ENCODE results near the gene EPOP. TPM values are rescaled to one million over a fixed set of nuclear protein-coding genes. Genes with fewer than 3 reads are reported as not detected.

The EPOP gene
- total and polyA plus RNA-seq, 2 of the 13 experiments (the other 11 are each of a cell fraction or from before 2014, with no cell fraction given) = 14.7 to 37.8 TPM

DNA sequence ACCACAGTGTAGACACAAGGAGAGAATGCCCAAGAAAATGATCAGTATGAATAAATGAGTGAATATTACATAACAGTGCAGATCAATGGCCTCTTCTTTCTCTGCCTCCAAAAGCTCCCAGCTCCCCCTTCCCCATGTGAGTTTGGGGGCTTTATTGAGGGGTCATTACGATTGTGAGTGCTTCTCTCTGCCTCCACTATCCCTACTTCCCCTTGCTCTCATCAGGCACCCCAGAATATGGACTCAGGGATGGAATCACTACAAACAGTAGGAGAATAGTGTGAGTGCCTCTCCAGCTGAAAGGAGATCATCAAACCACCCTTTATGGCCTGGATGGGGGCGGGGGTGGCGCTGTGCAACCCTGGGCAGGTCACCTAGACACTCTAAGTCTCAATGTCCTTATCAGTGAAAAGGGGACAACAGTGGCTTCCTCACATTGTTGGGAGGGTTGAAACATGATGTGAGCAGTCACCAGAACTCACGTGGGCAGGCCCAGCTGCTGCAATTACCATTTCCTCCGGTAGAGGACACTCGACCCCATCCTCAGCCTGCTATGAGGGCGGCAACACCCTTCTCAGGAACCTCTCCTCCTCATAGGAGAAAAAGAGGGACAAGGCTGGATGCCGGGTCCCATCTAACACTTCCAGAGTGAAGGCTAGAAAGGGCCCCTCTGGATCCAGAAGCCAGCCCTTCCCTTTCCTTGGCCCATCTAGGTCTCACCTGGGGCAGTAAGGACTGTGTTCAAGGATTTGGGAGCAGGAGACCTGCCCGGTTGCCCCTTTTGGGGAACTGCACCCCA is 2.1 kb upstream of the EPOP start (continued):
- TF ChIP-seq ZNF337 (CRISPR knock-in tag; IDR thresholded peaks at IDR 0.05; ENCODE audit: borderline replicate concordance, low read depth) (no peak), ZMYM2 (CRISPR knock-in tag; IDR thresholded peaks at IDR 0.05) (peak; percentile 86), ZNF615 (CRISPR knock-in tag; IDR thresholded peaks at IDR 0.05; ENCODE audit: borderline replicate concordance) (no peak), SRSF9 (IDR thresholded peaks at IDR 0.05; ENCODE audit: borderline replicate concordance, insufficient read depth, low read depth, low read length, poor library complexity, severe bottlenecking) (no peak), HHEX (CRISPR knock-in tag; IDR thresholded peaks at IDR 0.05) (no peak), KLF16 (CRISPR knock-in tag; IDR thresholded peaks at IDR 0.05) (peak in 1 of 2 experiments; percentile 85; a peak in 2 of 4 replicates), ZNF3 (CRISPR knock-in tag; IDR thresholded peaks at IDR 0.05) (peak; percentile 68; the same call in 1 of the 2 replicates), MXD3 (CRISPR knock-in tag; IDR thresholded peaks at IDR 0.05) (no peak; the same call in 1 of the 2 replicates), DDIT3 (CRISPR knock-in tag; IDR thresholded peaks at IDR 0.05) (no peak)
- TF ChIP-seq, protein P1, sequence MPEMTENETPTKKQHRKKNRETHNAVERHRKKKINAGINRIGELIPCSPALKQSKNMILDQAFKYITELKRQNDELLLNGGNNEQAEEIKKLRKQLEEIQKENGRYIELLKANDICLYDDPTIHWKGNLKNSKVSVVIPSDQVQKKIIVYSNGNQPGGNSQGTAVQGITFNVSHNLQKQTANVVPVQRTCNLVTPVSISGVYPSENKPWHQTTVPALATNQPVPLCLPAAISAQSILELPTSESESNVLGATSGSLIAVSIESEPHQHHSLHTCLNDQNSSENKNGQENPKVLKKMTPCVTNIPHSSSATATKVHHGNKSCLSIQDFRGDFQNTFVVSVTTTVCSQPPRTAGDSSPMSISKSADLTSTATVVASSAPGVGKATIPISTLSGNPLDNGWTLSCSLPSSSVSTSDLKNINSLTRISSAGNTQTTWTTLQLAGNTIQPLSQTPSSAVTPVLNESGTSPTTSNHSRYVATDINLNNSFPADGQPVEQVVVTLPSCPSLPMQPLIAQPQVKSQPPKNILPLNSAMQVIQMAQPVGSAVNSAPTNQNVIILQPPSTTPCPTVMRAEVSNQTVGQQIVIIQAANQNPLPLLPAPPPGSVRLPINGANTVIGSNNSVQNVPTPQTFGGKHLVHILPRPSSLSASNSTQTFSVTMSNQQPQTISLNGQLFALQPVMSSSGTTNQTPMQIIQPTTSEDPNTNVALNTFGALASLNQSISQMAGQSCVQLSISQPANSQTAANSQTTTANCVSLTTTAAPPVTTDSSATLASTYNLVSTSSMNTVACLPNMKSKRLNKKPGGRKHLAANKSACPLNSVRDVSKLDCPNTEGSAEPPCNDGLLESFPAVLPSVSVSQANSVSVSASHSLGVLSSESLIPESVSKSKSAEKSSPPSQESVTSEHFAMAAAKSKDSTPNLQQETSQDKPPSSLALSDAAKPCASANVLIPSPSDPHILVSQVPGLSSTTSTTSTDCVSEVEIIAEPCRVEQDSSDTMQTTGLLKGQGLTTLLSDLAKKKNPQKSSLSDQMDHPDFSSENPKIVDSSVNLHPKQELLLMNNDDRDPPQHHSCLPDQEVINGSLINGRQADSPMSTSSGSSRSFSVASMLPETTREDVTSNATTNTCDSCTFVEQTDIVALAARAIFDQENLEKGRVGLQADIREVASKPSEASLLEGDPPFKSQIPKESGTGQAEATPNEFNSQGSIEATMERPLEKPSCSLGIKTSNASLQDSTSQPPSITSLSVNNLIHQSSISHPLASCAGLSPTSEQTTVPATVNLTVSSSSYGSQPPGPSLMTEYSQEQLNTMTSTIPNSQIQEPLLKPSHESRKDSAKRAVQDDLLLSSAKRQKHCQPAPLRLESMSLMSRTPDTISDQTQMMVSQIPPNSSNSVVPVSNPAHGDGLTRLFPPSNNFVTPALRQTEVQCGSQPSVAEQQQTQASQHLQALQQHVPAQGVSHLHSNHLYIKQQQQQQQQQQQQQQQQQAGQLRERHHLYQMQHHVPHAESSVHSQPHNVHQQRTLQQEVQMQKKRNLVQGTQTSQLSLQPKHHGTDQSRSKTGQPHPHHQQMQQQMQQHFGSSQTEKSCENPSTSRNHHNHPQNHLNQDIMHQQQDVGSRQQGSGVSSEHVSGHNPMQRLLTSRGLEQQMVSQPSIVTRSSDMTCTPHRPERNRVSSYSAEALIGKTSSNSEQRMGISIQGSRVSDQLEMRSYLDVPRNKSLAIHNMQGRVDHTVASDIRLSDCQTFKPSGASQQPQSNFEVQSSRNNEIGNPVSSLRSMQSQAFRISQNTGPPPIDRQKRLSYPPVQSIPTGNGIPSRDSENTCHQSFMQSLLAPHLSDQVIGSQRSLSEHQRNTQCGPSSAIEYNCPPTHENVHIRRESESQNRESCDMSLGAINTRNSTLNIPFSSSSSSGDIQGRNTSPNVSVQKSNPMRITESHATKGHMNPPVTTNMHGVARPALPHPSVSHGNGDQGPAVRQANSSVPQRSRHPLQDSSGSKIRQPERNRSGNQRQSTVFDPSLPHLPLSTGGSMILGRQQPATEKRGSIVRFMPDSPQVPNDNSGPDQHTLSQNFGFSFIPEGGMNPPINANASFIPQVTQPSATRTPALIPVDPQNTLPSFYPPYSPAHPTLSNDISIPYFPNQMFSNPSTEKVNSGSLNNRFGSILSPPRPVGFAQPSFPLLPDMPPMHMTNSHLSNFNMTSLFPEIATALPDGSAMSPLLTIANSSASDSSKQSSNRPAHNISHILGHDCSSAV (CRISPR knock-in tag; IDR thresholded peaks at IDR 0.05; ENCODE audit: borderline replicate concordance) = no peak
- TF ChIP-seq, protein P2, sequence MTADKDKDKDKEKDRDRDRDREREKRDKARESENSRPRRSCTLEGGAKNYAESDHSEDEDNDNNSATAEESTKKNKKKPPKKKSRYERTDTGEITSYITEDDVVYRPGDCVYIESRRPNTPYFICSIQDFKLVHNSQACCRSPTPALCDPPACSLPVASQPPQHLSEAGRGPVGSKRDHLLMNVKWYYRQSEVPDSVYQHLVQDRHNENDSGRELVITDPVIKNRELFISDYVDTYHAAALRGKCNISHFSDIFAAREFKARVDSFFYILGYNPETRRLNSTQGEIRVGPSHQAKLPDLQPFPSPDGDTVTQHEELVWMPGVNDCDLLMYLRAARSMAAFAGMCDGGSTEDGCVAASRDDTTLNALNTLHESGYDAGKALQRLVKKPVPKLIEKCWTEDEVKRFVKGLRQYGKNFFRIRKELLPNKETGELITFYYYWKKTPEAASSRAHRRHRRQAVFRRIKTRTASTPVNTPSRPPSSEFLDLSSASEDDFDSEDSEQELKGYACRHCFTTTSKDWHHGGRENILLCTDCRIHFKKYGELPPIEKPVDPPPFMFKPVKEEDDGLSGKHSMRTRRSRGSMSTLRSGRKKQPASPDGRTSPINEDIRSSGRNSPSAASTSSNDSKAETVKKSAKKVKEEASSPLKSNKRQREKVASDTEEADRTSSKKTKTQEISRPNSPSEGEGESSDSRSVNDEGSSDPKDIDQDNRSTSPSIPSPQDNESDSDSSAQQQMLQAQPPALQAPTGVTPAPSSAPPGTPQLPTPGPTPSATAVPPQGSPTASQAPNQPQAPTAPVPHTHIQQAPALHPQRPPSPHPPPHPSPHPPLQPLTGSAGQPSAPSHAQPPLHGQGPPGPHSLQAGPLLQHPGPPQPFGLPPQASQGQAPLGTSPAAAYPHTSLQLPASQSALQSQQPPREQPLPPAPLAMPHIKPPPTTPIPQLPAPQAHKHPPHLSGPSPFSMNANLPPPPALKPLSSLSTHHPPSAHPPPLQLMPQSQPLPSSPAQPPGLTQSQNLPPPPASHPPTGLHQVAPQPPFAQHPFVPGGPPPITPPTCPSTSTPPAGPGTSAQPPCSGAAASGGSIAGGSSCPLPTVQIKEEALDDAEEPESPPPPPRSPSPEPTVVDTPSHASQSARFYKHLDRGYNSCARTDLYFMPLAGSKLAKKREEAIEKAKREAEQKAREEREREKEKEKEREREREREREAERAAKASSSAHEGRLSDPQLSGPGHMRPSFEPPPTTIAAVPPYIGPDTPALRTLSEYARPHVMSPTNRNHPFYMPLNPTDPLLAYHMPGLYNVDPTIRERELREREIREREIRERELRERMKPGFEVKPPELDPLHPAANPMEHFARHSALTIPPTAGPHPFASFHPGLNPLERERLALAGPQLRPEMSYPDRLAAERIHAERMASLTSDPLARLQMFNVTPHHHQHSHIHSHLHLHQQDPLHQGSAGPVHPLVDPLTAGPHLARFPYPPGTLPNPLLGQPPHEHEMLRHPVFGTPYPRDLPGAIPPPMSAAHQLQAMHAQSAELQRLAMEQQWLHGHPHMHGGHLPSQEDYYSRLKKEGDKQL (CRISPR knock-in tag; IDR thresholded peaks at IDR 0.05; ENCODE audit: low read depth) = peak; percentile 25; the same call in 1 of the 2 replicates
